Measurements from ENCODE around the gene B3GALNT2. TPM values are rescaled to one million over a fixed set of nuclear protein-coding genes. Genes with fewer than 3 reads are reported as not detected.
"Not testable (repeated sequence)": the region's sequence is repeated elsewhere in the genome, so short reads cannot be mapped to it uniquely, and the experiment has no call there.

The B3GALNT2 gene
- 10 to 100 TPM; 17.7 to 18.2 TPM for total RNA-seq

- POLR2A ChIA-PET, result interaction anchor here (0.6 to 1.8 kb wide), 9 partner anchors 11 to 1023 kb away, joined by 3 to 9 read pairs (median 4); partner anchors contain the start of genes ARID4B and GGPS1
These were observed at the start of gene B3GALNT2 for GRCh38 chr1:235504122-235504493. B3GALNT2 (minus strand) TSS chr1:235504452; CDS start chr1:235504252, 200 bp downstream.

GRCh38 chr1:235553112-235553551 is 48.9 kb upstream of the B3GALNT2 start:
- CTCF ChIA-PET, result no interaction called here
- POLR2A ChIA-PET, result no interaction called here

More at GRCh38 chr1:235504122-235504493, at the start of gene B3GALNT2:
- CTCF ChIA-PET, result interaction anchor here (0.6 to 1.7 kb wide), 14 partner anchors 10 to 473 kb away, joined by 3 to 6 read pairs (median 4); partner anchors contain the start of gene GGPS1

GRCh38 chr1:235552146-235552716 is 48.0 kb upstream of the B3GALNT2 start:
- ChIA-PET POLR2A (no interaction called here), CTCF (no interaction called here)

- CTCF ChIA-PET, result no interaction called here
- POLR2A ChIA-PET, result no interaction called here
These were observed 45.3 kb upstream of the B3GALNT2 start for GRCh38 chr1:235549351-235550139.

GRCh38 chr1:235546369-235547155 is 42.3 kb upstream of the B3GALNT2 start:
- POLR2A ChIA-PET, CTCF ChIA-PET: not testable (repeated sequence)

- POLR2A ChIA-PET, result no interaction called here
- CTCF ChIA-PET, result no interaction called here
These were observed 41.2 kb upstream of the B3GALNT2 start for GRCh38 chr1:235545292-235545930.

GRCh38 chr1:235542845-235543244 is 38.6 kb upstream of the B3GALNT2 start:
- CTCF ChIA-PET, result not testable (repeated sequence)

GRCh38 chr1:235533476-235534168 is 29.4 kb upstream of the B3GALNT2 start:
- ChIA-PET POLR2A (no interaction called here), CTCF (interaction anchor here (0.7 kb wide), 2 partner anchors 201 to 645 kb away, joined by 3 read pairs; no protein-coding TSS in a partner anchor)

More at GRCh38 chr1:235542845-235543244, 38.6 kb upstream of the B3GALNT2 start:
- POLR2A ChIA-PET, result not testable (repeated sequence)

GRCh38 chr1:235532360-235532759 is 28.1 kb upstream of the B3GALNT2 start:
- ChIA-PET POLR2A (no interaction called here), CTCF (no interaction called here)

GRCh38 chr1:235527196-235527814 is 23.1 kb upstream of the B3GALNT2 start:
- POLR2A ChIA-PET, result no interaction called here
- CTCF ChIA-PET, result no interaction called here

- ChIA-PET POLR2A (no interaction called here), CTCF (no interaction called here)
These were observed 21.1 kb upstream of the B3GALNT2 start for GRCh38 chr1:235525314-235525713.

- ChIA-PET POLR2A (no interaction called here), CTCF (interaction anchor here (1.6 kb wide), 1 partner anchor 13 kb away, joined by 4 read pairs; the partner anchor contains the start of gene B3GALNT2)
These were observed 12.7 kb upstream of the B3GALNT2 start for GRCh38 chr1:235516862-235517446.

- POLR2A ChIA-PET, result no interaction called here
- CTCF ChIA-PET, result interaction anchor here (1.6 kb wide), 1 partner anchor 12 kb away, joined by 4 read pairs; the partner anchor contains the start of gene B3GALNT2
These were observed 11.7 kb upstream of the B3GALNT2 start for GRCh38 chr1:235515844-235516512.

GRCh38 chr1:235513495-235514366 is 9.5 kb upstream of the B3GALNT2 start:
- ChIA-PET POLR2A (no interaction called here), CTCF (interaction anchor here (0.6 to 1.0 kb wide), 3 partner anchors 9 to 458 kb away, joined by 4 to 6 read pairs (median 5); partner anchors contain the start of gene B3GALNT2)

GRCh38 chr1:235511470-235512240 is 7.4 kb upstream of the B3GALNT2 start:
- CTCF ChIA-PET, result no interaction called here
- POLR2A ChIA-PET, result no interaction called here

- POLR2A ChIA-PET, result no interaction called here
- CTCF ChIA-PET, result no interaction called here
These were observed 6.6 kb upstream of the B3GALNT2 start for GRCh38 chr1:235510823-235511222.

Measured in activated CD8-positive, alpha-beta memory T cell treated with anti-CD3 and anti-CD28 coated beads for 36 hours (primary cell).